MM.1S (cell line): Measurements from ENCODE around the gene E2F6.

Experiments
- DNase-seq: peaks from one replicate; pipeline ENCODE4 v3.0.0-alpha.2; 2015
- H2AFZ ChIP-seq: fragments of 300-600 bp; sonication (generic); 2 replicates; pipeline ENCODE4 v1.6.0; 2016; ENCODE audit warnings: antibody characterized with exemption, low read length
- H3F3A ChIP-seq: fragments of 300-600 bp; sonication (generic); 2 replicates; pipeline ENCODE4 v1.6.1; 2016; ENCODE audit warnings: mild to moderate bottlenecking, antibody characterized with exemption, low read length, moderate library complexity, mixed read lengths; ENCODE audit not compliant: insufficient read depth
- H3K27ac ChIP-seq: fragments of 300-600 bp; sonication (generic); 2 replicates; pipeline ENCODE4 v1.5.1; 2016; ENCODE audit warnings: mild to moderate bottlenecking, low read length
- H3K27me3 ChIP-seq: fragments of 300-600 bp; sonication (generic); replicated peaks from 2 replicates; pipeline ENCODE4 v1.6.0; 2016; ENCODE audit warnings: low read length; ENCODE audit not compliant: insufficient read depth
- H3K36me3 ChIP-seq: fragments of 300-600 bp; sonication (generic); replicated peaks from 2 replicates; pipeline ENCODE4 v1.6.1; 2016; ENCODE audit warnings: mild to moderate bottlenecking, low read length, mixed read lengths; ENCODE audit not compliant: insufficient read depth
- H3K4me1 ChIP-seq: fragments of 300-600 bp; sonication (generic); 2 replicates; pipeline ENCODE4 v1.6.1; 2016; ENCODE audit warnings: low read length, mixed read lengths
- H3K4me2 ChIP-seq: fragments of 300-600 bp; sonication (generic); 2 replicates; pipeline ENCODE4 v1.6.0; 2016; ENCODE audit warnings: low read depth, low read length
- H3K4me3 ChIP-seq: fragments of 300-600 bp; sonication (generic); 2 replicates; pipeline ENCODE4 v1.5.1; 2016; ENCODE audit warnings: low read length, mixed read lengths
- H3K79me2 ChIP-seq: fragments of 300-600 bp; sonication (generic); 2 replicates; pipeline ENCODE4 v1.6.1; 2016; ENCODE audit warnings: mixed run types, low read length, mixed read lengths
- H3K9ac ChIP-seq: fragments of 300-600 bp; sonication (generic); 2 replicates; pipeline ENCODE4 v1.6.1; 2016; ENCODE audit warnings: low read length, mixed read lengths
- H3K9me2 ChIP-seq: fragments of 300-600 bp; sonication (generic); replicated peaks from 2 replicates; pipeline ENCODE4 v1.6.1; 2016; ENCODE audit warnings: mild to moderate bottlenecking, low read length, mixed read lengths; ENCODE audit not compliant: insufficient read depth
- H3K9me3 ChIP-seq: fragments of 300-600 bp; sonication (generic); replicated peaks from 2 replicates; pipeline ENCODE4 v1.6.1; 2016; ENCODE audit warnings: mild to moderate bottlenecking, low read length, mixed read lengths; ENCODE audit not compliant: insufficient read depth
- H4K20me1 ChIP-seq: fragments of 300-600 bp; sonication (generic); 2 replicates; pipeline ENCODE4 v1.6.1; 2016; ENCODE audit warnings: mild to moderate bottlenecking, low read length, moderate library complexity, mixed read lengths; ENCODE audit not compliant: insufficient read depth
- CTCF ChIP-seq: fragments of 300-600 bp; sonication (generic); IDR thresholded peaks from 2 replicates; pipeline ENCODE4 v1.5.1; 2016; ENCODE audit warnings: antibody characterized with exemption, low read length, mixed read lengths
- EZH2 ChIP-seq: fragments of 300-600 bp; sonication (generic); optimal IDR thresholded peaks from 2 replicates; pipeline ENCODE3; 2017; ENCODE audit warnings: low read depth, mild to moderate bottlenecking, antibody characterized with exemption, low read length, mixed read lengths
- EZH2phosphoT487 ChIP-seq: fragments of 300-600 bp; sonication (generic); IDR thresholded peaks from 2 replicates; pipeline ENCODE4 v1.6.1; 2018; ENCODE audit warnings: antibody characterized with exemption, low read length

The E2F6 gene

GRCh38 chr2:11509657-11510360, 43.8 kb upstream of the E2F6 start:
- Histone ChIP-seq H3K4me1 (peaks cover 25% of the 10 kb centered on the region), H3K27ac (no peak overlapping the region), H4K20me1 (no peaks in the 10 kb centered on the region), H3K9me3 (no peaks in the 10 kb centered on the region), H3K9me2 (no peaks in the 10 kb centered on the region), H3K4me2 (no peak overlapping the region), H3K36me3 (no peaks in the 10 kb centered on the region), H3K27me3 (no peaks in the 10 kb centered on the region), H2AFZ (no peak overlapping the region), H3K79me2 (no peaks in the 10 kb centered on the region), H3K4me3 (no peak overlapping the region), H3F3A (peaks cover 18% of the 10 kb centered on the region), H3K9ac (no peak overlapping the region)
- no peak for TF ChIP-seq CTCF
- TF ChIP-seq EZH2 = no peak
- TF ChIP-seq EZH2phosphoT487 = no peak
- DNase-seq = no peak

GRCh38 chr2:11508279-11508678, 42.3 kb upstream of the E2F6 start:
- no peak for DNase-seq

GRCh38 chr2:11507517-11507916, 41.6 kb upstream of the E2F6 start:
- Histone ChIP-seq H3K27ac (peak overlapping the region; percentile 24; the same call in 1 of the 2 replicates), H3K9me2 (no peaks in the 10 kb centered on the region), H3K4me3 (no peak overlapping the region), H3K4me1 (peaks cover 32% of the 10 kb centered on the region), H3K36me3 (no peaks in the 10 kb centered on the region), H3K4me2 (no peak overlapping the region), H3K27me3 (no peaks in the 10 kb centered on the region), H3K9ac (no peak overlapping the region), H3K9me3 (no peaks in the 10 kb centered on the region), H4K20me1 (no peaks in the 10 kb centered on the region), H2AFZ (no peak overlapping the region), H3K79me2 (no peaks in the 10 kb centered on the region), H3F3A (peaks cover 18% of the 10 kb centered on the region)
- no peak for DNase-seq
- TF ChIP-seq EZH2 = no peak
- TF ChIP-seq EZH2phosphoT487 = no peak
- no peak for TF ChIP-seq CTCF

More at GRCh38 chr2:11508279-11508678, 42.3 kb upstream of the E2F6 start:
- H3K4me2 ChIP-seq = no peak overlapping the region
- peaks cover 18% of the 10 kb centered on the region for H3F3A ChIP-seq
- H3K36me3 ChIP-seq = no peaks in the 10 kb centered on the region
- H3K9me2 ChIP-seq = no peaks in the 10 kb centered on the region
- H3K9me3 ChIP-seq = no peaks in the 10 kb centered on the region
- H4K20me1 ChIP-seq = no peaks in the 10 kb centered on the region
- H2AFZ ChIP-seq = no peak overlapping the region
- H3K27me3 ChIP-seq = no peaks in the 10 kb centered on the region
- no peak for TF ChIP-seq EZH2phosphoT487
- no peak for TF ChIP-seq CTCF
- no peak for TF ChIP-seq EZH2
- H3K4me1 ChIP-seq = peaks cover 32% of the 10 kb centered on the region
- H3K79me2 ChIP-seq = no peaks in the 10 kb centered on the region
- H3K4me3 ChIP-seq = no peak overlapping the region
- H3K9ac ChIP-seq = no peak overlapping the region
- peak overlapping the region; percentile 24; the same call in 1 of the 2 replicates for H3K27ac ChIP-seq
